ENCODE data around the gene NLRP3.
"Not testable (repeated sequence)": the region's sequence is repeated elsewhere in the genome, so short reads cannot be mapped to it uniquely, and the experiment has no call there.

NLRP3 gene
- total RNA-seq, result 0.68 to 4.5 (median 1.3) reads per million in 4 experiments

DNA sequence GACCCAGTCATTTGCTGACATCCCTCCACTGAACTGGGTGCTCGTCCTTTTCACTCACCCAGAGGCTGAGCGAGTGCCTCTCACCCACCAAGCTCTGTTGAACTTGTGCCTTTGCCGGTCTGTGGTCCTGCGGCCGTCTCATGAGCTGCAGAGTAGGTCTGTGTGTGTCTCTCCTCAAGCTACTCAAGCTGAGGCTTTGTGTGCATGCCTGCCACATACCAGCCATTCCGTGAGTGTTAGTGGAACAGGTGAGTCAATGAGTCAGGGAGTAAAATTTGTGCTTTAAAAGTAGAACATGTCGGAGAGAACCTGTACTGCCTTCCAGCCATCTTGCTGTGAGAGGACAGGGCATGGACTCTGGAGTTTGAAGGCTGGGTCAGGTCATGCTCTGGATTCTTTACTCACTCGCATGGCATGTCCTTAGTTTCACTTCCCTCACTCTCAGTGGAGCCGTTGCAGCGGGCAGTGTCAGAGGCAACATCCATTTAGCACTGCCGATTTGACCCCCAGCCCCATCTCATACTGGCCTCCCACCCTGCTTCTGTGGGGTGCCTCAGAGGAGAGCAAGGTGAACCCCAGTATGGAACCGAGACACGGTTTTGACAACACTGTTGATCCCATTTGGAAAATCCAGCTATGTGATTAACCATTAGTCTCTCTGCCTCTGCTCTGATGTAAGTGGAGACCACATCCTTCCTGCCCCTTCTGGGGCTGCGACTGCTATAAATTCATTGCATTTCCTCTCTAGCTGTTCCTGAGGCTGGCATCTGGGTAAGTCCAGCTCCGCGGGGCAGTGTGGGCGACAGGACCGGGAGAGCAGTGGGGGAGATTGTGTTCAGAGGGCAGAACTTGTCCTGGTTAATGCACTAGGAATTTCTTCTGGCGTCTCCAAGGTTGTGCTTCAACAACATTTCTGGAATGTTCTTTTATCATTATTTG is at the start of gene NLRP3:
Gene NLRP3, plus strand, starts transcription at position 751 of the 939 bp plus-strand sequence. CDS start 2,628 bp downstream, outside the sequence.
- no peak for DNase-seq

DNA sequence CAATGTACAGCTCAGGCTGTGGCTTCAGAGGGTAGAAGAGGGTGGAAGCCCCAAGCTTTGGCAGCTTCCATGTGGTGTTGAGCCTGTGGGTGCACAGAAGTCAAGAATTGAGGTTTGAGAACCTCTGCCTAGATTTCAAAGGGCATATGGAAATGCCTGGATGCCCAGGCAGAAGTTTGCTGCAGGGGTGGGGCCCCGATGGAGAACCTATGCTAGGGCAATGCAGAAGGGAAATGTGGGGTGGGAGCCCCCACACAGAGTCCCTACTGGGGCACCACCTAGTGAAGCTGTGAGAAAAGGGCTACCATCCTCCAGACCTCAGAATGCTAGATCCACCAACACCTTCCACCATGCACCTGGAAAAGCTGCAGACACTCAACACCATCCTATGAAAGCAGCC is 49.6 kb upstream of the NLRP3 start:
- not testable (repeated sequence) for DNase-seq

DNA sequence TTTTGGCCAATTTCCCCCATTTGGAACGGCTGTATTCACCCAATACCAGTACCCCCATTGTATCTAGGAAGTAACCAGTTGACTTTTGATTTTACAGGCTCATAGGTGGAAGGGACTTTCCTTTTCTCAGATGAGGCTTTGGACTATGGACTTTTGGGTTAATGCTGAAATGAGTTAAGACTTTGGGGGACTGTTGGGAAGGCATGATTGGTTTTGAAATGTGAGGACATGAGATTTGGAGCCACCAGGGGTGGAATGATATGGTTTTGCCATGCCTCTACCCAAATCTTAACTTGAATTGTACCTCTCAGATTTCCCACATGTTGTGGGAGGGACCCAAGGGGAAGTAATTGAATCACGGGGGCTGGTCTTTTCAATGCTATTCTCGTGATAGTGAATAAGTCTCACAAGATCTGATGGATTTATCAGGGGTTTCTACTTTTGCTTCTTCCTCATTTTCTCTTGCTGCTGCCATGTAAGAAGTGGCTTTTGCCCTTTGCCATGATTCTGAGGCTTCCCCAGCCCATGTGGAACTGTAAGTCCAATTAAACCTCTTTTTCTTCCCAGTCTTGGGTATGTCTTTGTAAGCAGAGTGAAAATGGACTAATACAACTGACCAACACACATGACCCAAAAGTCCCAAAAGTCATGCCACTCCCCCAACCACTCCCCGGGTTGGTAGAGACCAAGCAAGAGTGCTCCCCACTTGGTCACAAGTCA is 48.9 kb upstream of the NLRP3 start:
- no peak for DNase-seq

DNA sequence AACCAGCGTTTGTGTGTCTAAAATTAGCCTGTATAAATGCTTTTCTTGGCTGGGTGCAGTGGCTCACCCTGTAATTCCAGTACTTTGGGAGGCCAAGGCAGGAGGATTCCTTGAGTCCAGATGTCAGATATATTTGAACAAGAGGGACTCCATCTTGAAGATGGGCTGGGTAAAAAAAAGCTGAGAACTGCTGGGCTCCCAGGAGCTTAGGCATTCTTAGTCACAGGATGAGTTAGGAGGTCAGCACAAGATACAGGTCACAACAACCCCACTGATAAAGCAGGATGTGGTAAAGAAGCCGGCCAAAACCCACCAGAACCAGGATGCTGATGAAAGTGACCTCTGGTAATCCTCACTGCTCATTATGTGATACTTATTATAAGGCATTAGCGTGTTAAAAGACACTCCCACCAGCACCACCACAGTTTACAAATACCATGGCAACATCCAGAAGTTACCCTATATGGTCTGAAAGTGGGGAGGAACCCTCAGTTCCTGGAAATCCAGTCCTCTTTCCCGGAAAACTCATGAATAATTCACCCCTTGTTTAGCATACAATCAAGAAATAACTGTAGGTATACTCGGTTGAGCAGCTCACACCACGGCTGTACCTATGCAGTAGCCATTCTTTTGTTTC is 48.1 kb upstream of the NLRP3 start:
- no peak for DNase-seq

DNA sequence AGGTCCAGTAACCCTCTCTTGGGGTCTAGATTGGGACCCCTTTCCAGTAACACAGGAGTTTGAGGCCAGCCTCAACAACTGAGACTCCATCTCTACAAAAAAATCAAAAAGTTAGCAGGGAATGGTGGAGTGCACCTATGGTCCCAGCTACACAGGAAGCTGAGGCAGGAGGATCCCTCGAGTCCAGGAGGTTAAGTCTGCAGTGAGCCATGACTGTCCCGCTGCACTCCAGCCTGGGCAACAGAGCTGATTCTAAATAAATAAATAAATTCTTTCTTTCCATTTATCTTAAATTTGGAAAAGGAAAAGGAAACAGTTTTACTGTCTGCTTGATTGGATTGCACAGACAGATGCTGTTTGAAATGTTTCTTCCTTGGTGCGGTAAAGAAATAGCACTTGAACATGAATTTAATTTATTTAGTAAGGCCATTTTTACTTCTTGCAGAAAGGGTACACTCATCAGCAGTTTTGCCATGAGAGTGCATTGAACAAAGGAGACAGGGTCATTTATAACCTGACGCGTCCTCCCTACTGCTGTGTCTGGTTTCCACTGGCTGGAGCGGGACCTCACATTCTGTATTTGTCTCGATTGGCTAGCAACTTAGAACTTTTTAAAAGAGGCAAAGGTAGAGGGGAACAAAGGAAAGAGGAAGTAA is 47.4 kb upstream of the NLRP3 start:
- no peak for DNase-seq

DNA sequence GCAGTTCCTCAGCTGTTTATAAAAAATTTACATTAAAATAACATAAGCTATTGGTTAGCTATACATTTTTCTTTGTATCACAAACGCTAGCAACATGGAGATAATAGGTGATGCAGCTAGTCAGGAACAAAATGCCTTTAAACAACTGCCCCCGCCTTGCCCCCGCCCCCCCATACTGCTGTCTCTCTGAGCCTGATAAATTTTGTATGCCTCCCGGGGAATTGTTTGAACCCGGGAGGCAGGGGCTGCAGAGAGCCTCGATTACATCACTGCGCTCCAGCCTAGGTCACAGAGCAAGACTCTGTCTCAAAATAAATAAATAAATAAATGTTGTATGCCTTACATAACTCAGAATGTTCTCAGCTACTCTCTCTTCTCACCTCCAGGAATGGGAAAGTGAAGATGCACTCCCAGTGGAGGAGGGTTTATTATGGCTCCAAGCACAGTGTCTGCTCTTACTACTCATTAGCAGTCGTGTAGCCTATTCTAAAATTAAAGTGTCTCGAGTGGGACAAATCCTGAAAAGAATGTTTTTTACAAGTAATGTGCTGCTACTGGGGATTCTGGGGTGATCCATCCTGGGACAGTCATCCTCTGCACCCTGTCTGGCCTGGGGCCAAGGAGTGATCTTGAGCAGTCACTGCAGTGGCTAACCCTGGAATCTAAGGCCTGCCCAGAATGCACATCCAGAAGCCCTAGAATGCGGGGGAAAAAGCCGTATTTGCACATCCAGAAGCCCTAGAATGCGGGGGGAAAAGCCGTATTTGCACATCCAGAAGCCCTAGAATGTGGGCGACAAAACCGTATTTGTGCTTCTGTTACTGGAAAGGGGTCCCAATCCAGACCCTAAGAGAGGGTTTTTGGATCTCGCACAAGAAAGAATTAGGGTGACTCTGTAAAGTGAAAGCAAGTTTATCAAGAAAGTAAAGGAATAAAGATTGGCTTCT is 44.9 kb upstream of the NLRP3 start:
- no peak for DNase-seq

DNA sequence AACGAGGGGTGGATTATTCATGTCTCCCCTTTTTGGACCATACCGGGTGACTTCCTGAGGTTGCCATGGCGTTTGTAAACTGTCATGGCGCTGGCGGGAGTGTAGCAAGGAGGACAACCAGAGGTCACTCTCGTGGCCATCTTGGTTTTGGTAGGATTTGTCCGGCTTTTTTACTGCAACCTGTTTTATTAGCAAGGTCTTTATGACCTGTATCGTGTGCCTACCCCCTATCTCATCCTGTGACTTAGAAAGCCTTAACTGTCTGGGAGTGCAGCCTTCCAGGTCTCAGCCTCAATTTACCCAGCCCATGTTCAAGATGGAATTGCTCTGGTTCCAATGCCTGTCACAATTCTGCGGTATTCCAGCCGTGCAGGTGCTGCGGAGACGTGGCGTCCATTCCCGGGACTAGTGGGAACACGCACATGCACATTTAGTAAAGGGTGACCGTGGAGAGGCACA is 44.1 kb upstream of the NLRP3 start:
- DNase-seq, result no peak

DNA sequence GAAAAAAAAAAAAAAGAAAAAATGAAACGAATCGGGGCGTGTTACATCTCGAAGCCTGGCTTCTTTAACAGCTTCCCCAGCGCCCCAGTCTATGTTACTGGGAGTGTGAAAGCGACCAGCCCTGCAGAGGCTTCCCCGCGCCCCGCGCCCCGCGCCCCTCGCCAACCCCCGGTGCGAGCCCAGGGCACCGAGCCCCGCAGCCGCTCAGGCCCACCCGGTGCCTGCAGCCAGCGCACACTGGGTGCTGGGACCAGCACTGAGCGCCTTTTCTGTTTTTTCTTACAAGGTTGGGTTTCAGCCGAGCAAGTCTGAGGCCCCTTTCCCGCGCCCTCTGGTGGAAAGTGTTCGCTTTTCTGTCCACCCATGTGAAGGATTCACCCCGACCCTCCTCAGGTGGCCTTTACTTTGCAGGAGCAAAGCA is 42.2 kb upstream of the NLRP3 start:
- DNase-seq, result peak; percentile 36

DNA sequence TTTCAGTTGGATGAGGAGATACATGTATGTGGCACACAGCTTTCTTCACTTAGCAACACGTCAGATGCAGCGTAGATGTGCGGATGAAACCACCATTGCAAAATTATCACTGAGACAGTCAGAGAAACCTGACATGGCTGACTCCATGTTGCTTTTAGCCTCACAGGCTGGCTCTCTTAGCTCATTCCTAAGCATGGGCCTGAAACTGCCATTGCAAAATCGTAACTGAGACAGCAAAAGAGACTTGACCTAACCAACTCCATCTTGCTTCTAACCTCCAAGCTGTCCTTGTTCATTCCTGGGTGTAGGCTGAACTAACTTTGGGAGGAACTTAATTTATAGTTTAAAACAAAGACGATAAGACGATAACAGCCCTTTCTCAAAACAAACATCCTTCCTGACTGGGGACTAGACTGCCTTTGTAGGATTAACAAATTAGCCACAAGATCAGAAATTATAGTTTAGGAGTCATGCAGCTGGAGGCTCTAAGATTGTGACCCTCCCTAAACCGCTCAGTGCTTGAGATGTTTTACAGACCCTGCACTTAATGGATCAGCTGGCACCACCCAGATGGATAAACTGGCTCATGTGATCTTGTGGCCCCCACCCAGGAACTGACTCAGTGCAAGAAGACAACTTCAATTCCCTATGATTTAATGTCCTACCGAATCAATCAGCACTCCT is 41.2 kb upstream of the NLRP3 start:
- DNase-seq, result not testable (repeated sequence)

DNA sequence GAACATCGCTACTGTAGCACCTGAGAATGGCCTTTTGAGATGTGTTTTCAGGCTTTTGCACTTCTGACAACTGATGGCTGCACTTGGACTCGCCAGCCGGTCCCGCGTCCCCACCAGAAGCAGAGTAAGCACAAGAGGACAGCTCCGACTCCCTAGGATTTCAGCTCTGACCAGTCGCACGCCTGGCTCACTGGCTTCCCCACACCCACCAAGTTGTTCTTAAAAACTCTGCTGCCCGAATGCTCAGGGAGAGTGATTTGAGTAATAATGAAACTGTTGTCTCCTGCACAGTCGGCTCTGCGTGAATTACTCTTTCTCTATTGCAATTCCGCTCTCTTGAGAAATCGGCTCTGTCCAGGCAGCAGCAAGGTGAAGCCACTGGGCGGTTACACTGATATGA is 40.2 kb upstream of the NLRP3 start:
- DNase-seq, result no peak

DNA sequence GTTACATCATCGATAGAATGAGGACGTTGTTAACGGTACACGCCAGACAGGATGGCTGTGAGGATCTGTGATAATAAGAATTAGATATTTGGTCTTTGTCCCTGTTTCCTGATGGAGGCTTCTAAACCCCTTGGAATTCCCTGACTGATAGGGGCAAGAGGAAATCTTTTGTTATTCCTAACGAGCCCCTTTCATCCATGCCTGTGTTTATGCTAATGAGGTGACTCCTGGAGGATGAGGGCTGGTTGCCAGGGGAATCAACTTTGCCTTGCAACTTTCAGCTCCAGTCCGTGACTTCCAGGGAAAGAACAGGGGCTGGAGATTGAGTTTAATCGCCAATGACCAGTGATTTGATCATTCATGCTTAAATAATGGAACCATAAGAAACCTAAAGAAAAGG is 39.3 kb upstream of the NLRP3 start:
- DNase-seq, result no peak

DNA sequence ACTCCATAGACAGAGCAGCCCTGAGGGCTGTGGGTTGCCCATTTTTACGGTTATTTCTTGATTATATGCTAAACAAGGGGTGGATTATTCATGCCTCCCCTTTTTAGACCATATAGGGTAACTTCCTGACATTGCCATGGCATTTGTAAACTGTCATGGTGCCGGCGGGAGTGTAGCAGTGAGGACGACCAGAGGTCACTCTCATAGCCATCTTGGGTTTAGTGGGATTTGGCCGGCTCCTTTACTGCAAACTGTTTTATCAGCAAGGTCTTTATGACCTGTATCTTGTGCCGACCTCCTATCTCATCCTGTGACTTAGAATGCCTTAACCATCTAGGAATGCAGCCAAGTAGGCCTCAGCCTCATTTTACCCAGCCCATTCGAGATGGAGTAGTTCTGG is 38.3 kb upstream of the NLRP3 start:
- not testable (repeated sequence) for DNase-seq

DNA sequence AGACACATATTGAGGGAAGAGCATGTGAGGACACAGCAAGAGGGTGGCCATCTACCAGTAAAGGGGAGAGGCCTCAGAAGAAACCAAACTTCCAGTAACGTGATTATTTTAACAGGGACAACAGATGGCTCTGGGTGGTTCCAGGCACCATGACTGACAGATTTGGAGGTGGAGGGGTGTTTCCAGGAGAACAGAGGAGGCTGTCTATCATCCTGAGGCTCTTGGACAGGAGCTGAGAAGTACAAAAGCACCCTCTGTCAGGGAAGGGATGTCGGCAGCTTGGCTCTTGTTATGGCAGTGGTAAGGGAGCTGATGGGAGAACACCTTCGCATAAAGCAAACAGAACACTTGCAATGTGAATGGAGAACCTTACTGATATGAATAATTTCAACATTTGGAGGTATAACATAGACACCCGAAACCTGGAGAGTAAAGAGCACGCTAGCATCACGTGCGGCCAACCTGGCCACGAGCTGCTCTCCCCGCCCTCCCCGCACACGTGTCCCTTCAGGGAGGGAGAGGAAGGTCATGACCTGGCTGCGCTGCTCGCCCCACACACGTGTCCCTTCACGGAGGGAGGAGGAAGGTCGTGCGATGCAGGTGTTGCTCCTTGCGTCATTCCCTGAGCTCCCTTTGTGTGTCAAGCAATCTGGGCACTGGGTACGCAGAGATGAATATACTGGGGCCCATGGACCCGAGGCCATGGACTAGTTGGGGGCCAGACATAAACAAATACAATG is 37.5 kb upstream of the NLRP3 start:
- no peak for DNase-seq

DNA sequence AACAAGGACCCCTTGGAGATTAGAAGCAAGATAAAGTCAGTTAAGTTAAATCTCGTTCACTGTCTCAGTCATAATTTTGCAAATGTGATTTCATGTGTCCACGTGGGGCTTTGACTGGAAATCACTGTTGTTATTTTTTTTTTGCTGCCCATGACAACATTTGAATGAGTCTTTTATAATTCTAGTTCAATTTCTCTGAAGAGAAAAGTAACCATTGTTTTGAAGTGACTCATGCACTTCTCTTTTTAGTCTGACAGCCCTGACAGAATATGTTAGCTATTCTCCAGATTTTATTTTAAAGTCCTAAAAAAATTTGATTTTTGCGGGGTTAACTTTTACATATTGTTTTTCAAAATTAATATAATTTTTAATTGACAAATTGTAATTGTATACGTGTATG is 30.7 kb upstream of the NLRP3 start:
- no peak for DNase-seq

DNA sequence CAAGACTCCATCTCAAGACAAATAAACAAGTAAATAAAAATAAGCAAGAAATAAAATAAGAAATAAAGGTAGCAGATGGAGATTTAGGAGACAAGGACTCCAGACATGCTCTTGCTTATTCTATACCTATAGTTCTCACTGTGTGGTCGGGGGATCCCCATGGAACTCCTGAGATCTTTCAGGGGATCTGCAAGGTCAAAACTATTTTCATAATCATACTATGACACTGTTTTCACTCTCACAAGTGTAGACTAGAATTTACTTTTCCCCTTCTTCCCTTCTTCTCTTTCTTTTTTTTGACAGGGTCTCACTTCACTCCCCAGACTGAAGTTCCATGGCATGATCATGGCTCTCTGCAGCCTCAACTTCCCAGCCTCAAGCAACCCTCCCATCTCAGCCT is 29.8 kb upstream of the NLRP3 start:
- no peak for DNase-seq

DNA sequence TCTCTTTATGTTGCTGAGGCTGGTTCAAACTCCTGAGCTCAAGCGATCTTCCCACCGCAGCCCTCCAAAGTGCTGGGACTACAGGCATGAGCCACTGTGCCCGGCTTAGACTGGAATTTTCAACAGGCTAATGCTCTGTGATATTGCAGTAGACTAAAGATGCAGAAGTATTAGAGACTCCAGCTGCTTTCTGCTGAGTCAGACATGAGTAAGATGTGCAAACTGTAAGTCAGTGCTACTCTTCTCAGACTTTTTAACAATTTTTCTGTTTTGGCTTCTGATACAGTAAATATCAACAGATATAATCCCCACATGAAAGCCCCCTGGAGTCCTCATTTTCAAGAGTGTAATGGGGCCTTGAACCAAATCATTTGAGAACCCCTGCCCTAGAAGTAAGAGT is 29.3 kb upstream of the NLRP3 start:
- DNase-seq, result no peak

DNA sequence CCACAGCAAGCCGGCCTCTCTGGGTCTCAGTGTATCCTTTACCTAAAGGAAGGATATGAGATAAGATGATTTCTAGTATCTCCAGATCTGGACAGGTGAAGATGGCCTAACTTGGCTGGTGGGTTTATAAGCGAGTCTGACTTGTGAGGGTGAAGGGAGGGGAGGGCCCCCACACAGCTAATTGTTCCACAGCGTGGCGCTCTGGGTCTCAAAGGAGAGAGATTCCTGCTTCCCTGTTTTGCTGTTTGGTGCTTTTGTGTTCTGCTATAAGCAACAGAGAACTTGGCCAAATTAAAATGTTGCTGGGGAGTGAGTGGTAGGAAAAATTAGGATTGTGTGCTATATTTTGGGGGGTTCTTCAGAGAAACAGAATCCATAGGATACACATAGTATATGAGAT is 28.9 kb upstream of the NLRP3 start:
- DNase-seq, result no peak

DNA sequence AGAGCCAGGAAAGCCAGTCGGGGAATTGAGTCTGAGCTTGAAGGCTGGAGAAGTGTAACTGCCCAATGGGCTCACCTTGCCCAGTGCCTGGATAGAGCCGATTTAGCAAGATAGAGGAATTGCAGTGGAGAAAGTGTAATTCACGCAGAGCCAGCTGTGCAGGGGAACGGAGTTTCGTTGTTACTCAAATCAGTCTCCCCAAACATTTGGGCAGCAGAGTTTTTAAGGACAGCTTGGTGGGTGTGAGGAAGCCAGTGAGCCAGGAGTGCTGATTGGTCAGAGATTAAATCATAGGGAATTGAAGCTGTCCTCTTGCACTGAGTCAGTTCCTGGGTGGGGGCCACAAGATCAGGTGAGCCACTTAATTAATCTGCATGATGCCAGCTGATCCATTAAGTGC is 28.4 kb upstream of the NLRP3 start:
- DNase-seq, result no peak

DNA sequence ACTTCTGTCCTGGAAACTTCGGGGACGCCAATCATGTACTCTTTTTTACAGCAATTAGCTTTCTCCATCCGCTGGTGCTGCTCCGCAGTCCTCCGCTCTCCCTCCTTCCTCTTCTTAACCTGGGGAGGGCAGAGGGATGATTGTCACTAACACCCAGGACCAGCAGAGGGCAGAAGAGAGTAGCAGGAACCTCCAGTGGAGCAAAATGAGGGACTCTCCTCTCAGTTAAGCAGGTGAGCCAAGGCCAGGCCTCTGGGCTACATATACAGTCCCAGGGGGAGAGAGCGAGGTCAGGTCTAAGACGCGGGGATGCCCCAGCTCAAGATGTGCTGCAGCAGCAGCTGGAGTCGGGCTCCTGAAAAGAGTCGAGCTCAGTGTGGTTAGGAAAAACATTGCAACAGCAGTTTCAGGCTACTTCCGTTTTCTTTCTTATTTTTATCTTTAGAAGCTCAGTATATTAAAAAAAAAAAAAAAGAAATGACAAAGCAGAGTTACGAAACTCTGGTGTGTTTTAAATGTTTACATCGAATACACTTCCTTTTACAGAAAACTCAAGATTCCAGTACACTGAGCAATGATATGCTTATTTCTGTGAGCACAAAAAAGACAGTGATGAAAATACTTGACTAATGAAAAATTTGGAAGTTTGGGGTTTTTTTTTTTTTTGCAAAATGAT is 25.7 kb upstream of the NLRP3 start:
- DNase-seq, result peak; percentile 69

DNA sequence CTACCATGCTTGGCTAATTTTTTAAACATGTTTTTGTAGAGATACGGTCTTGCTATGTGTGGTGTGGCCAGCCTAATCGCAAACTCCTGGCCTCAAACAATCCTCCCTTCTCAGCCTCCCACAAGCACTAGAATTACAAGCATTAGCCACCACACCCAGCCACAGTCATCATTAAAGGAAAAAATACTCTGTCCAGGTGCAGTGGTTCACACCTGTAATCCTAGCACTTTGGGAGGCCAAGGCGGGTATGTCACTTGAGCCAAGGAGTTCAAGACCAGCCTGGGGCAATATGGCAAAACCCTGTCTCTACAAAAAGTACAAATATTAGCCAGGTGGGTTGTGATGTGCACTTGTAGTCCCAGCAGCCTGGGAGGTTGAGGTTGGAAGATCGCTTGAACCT is 25.0 kb upstream of the NLRP3 start:
- DNase-seq, result no peak

All from effector CD8-positive, alpha-beta T cell (primary cell).